K562 (cell line): ENCODE data around the gene GRXCR2. TPM values are rescaled to one million over a fixed set of nuclear protein-coding genes. Genes with fewer than 3 reads are reported as not detected.
A peak's percentile ranks its signal among the peaks of the same experiment; 100 is the strongest.

Source experiments
- BCOR ChIP-seq: fragments of 450-650 bp; IDR thresholded peaks from 2 replicates; pipeline ENCODE4 v1.6.1; 2016
- BRD9 ChIP-seq: fragments of 450-650 bp; IDR thresholded peaks from 2 replicates; pipeline ENCODE4 v1.6.1; 2018; ENCODE audit warnings: low read depth; ENCODE audit not compliant: partially characterized antibody
- BRF1 ChIP-seq: IDR thresholded peaks from 3 replicates; pipeline ENCODE4 v1.6.1; 2011; ENCODE audit warnings: borderline replicate concordance, mild to moderate bottlenecking; ENCODE audit not compliant: insufficient read length; ENCODE audit errors: extremely low read depth
- CBFA2T3 ChIP-seq: fragments of 450-650 bp; IDR thresholded peaks from 2 replicates; pipeline ENCODE4 v1.6.1; 2017
- E4F1 ChIP-seq: fragments of 250-450 bp; sonication (Bioruptor Pico); IDR thresholded peaks from 2 replicates; pipeline ENCODE4 v1.5.0; 2021; ENCODE audit warnings: mild to moderate bottlenecking, borderline replicate concordance
- FOS ChIP-seq: IDR thresholded peaks from 3 replicates; pipeline ENCODE4 v1.6.1; 2011; ENCODE audit not compliant: insufficient read length; ENCODE audit errors: extremely low read depth
- FOXK2 ChIP-seq, 2 experiments: fragments of 450-650 bp; IDR thresholded peaks in 1 of 2; conservative IDR thresholded peaks in 1 of 2; 2 replicates each; pipeline ENCODE4 v1.6.1; 2016; ENCODE audit warnings: low read depth in 2 of 2, mild to moderate bottlenecking in 1 of 2
- GABPB1 ChIP-seq: sonication (generic); formaldehyde crosslinking; IDR thresholded peaks from 2 replicates; pipeline ENCODE4 v1.8.0; 2022; ENCODE audit warnings: mild to moderate bottlenecking, missing genetic modification reagents
- KDM1A ChIP-seq, 2 experiments: fragments of 450-650 bp; IDR thresholded peaks; 2 replicates each; pipeline ENCODE4 v1.6.1; 2016; ENCODE audit warnings: mild to moderate bottlenecking in 2 of 2
- KDM5B ChIP-seq: fragments of 200-600 bp; sonication (generic); IDR thresholded peaks from 2 replicates; pipeline ENCODE4 v1.6.1; 2012; ENCODE audit warnings: low read depth, mild to moderate bottlenecking, moderate library complexity, low read length, control low read depth, inconsistent platforms; ENCODE audit not compliant: insufficient replicate concordance
- KHSRP ChIP-seq: fragments of 450-650 bp; IDR thresholded peaks from 2 replicates; pipeline ENCODE4 v1.6.1; 2017
- MAFF ChIP-seq: IDR thresholded peaks from 2 replicates; pipeline ENCODE4 v1.6.1; 2012; ENCODE audit warnings: low read length, improper control_type of control experiment
- MAFK ChIP-seq: IDR thresholded peaks from 2 replicates; pipeline ENCODE4 v1.6.1; 2011; ENCODE audit warnings: low read length, improper control_type of control experiment
- POU5F1 ChIP-seq: fragments of 150-350 bp; IDR thresholded peaks from 2 replicates; pipeline ENCODE4 v1.6.1; 2014; ENCODE audit warnings: borderline replicate concordance, low read length, low read depth, mild to moderate bottlenecking; ENCODE audit not compliant: partially characterized antibody
- STAG1 ChIP-seq: sonication (generic); formaldehyde crosslinking; IDR thresholded peaks from 2 replicates; pipeline ENCODE4 v1.5.0; 2020; ENCODE audit warnings: missing genetic modification reagents, borderline replicate concordance
- THRB ChIP-seq: fragments of 450-650 bp; formaldehyde crosslinking; conservative IDR thresholded peaks from 2 replicates; pipeline ENCODE4 v1.4.0; 2022; ENCODE audit warnings: mild to moderate bottlenecking, missing genetic modification characterization
- ZBTB2 ChIP-seq: fragments of 450-650 bp; IDR thresholded peaks from 2 replicates; pipeline ENCODE4 v1.6.1; 2016; ENCODE audit warnings: antibody characterized with exemption
- ZNF316 ChIP-seq: fragments of 450-650 bp; IDR thresholded peaks from 2 replicates; pipeline ENCODE4 v1.6.1; 2016
- ZNF436 ChIP-seq: fragments of 250-450, 450-650 bp; sonication (Bioruptor Pico); formaldehyde crosslinking; IDR thresholded peaks from 2 replicates; pipeline ENCODE4 v1.7.0; 2020; ENCODE audit warnings: mild to moderate bottlenecking
- polyA plus RNA-seq, 8 experiments: library from polyadenylated mRNA; depleted of rRNA in 4 of 8; stranded (reverse) in 5 of 8; unstranded in 3 of 8; fragments of >200 nt; fragmentation: Nextera tagmentation in 2 of 8; fragmentation: Illumina TruSeq in 1 of 8; extraction: Ambion mirVana in 2 of 8; extraction: Trizol in 1 of 8; gene quantifications; 2 replicates each; pipeline versions ENCODE4 v1.2.1 to v1.2.3, GENCODE V29; 2011 to 2014; ENCODE audit warnings: inconsistent platforms in 1 of 8, missing spikeins in 1 of 8
- total RNA-seq, 7 experiments: library from RNA; depleted of rRNA in 6 of 7; stranded (reverse); fragments of >200 nt in 6 of 7; fragmentation: Illumina TruSeq in 2 of 7; extraction: Trizol in 2 of 7; gene quantifications; 2 replicates each; pipeline versions ENCODE4 v1.2.1 to v1.2.3, GENCODE V29; 2011 to 2021; ENCODE audit warnings: low replicate concordance in 1 of 7
- TF ChIP-seq, protein P1 (sequence below): fragments of 450-650 bp; formaldehyde crosslinking; IDR thresholded peaks from 2 replicates; pipeline ENCODE4 v1.4.0; 2022; ENCODE audit warnings: missing genetic modification characterization

Gene GRXCR2
- total and polyA plus RNA-seq, 9 of the 15 experiments (the other 6 are each of a cell fraction or from before 2014, with no cell fraction given): not detected

GRCh38 chr5:145854651-145855258, 18.1 kb downstream of the GRXCR2 start (continued):
- TF ChIP-seq E4F1 (CRISPR knock-in tag) (no peak), ZNF316 (peak; percentile 80), ZNF436 (CRISPR knock-in tag) (peak; percentile 51; the same call in 1 of the 2 replicates), KDM5B (peak; percentile 51), MAFK (peak; percentile 69), CBFA2T3 (peak; percentile 98), POU5F1 (no peak), MAFF (peak; percentile 54), GABPB1 (peak; percentile 65), ZBTB2 (peak; percentile 61; the same call in 1 of the 2 replicates), STAG1 (CRISPR knock-in tag) (no peak), BCOR (0 out of 2 replicates have a peak, but pooled peaks have one; percentile 12), FOXK2 (conservative IDR thresholded peaks at IDR 0.05 in 1 of 2, IDR thresholded peaks at IDR 0.05 in 1 of 2; ENCODE audit: low read depth in 2 of 2) (peak; percentile 89 to 94), KHSRP (0 out of 2 replicates have a peak, but pooled peaks have one; percentile 61), KDM1A (IDR thresholded peaks at IDR 0.05) (peak in 1 of 2 experiments; percentile 83; a peak in 3 of 4 replicates), BRD9 (peak; percentile 95), THRB (CRISPR knock-in tag) (peak; percentile 55; the same call in 1 of the 2 replicates), BRF1 (no peak), FOS (peak; percentile 81)
- TF ChIP-seq, protein P1, sequence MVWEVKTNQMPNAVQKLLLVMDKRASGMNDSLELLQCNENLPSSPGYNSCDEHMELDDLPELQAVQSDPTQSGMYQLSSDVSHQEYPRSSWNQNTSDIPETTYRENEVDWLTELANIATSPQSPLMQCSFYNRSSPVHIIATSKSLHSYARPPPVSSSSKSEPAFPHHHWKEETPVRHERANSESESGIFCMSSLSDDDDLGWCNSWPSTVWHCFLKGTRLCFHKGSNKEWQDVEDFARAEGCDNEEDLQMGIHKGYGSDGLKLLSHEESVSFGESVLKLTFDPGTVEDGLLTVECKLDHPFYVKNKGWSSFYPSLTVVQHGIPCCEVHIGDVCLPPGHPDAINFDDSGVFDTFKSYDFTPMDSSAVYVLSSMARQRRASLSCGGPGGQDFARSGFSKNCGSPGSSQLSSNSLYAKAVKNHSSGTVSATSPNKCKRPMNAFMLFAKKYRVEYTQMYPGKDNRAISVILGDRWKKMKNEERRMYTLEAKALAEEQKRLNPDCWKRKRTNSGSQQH: peak; percentile 66; the same call in 1 of the 2 replicates
